Keratinocyte (primary cell): ENCODE results near the gene PALM2AKAP2. TPM values are rescaled to one million over a fixed set of nuclear protein-coding genes. Genes with fewer than 3 reads are reported as not detected.

Source experiments
- DNase-seq: peaks from one replicate; pipeline ENCODE4 v3.0.0-alpha.2; 2011; ENCODE audit warnings: low read depth, missing footprints, low spot score
- FAIRE-seq: peaks from 2 replicates; lab custom pipeline; 2011; peaks lifted over from hg19 to GRCh38; lab: Jason Lieb, UNC
- H2AFZ ChIP-seq: 2 replicates; pipeline ENCODE4 v1.6.0; 2012; ENCODE audit warnings: low read length, control low read depth, inconsistent platforms; ENCODE audit not compliant: control insufficient read depth
- H3K27ac ChIP-seq: 2 replicates; pipeline ENCODE4 v1.5.1; 2011; ENCODE audit warnings: low read length; ENCODE audit not compliant: control insufficient read depth, insufficient read depth
- H3K27me3 ChIP-seq: 3 replicates; pipeline ENCODE4 v1.6.0; 2011; ENCODE audit warnings: low read length; ENCODE audit not compliant: control insufficient read depth, insufficient read depth; ENCODE audit errors: extremely low read depth
- H3K36me3 ChIP-seq, 2 experiments: 2 replicates in 1 of 2; 3 replicates in 1 of 2; pipeline ENCODE4 v1.5.1; 2011; ENCODE audit warnings: low read length in 2 of 2, mild to moderate bottlenecking in 1 of 2; ENCODE audit not compliant: control insufficient read depth in 2 of 2, insufficient read depth in 2 of 2; ENCODE audit errors: extremely low read depth in 1 of 2
- H3K4me1 ChIP-seq: 3 replicates; pipeline ENCODE4 v1.5.1; 2011; ENCODE audit warnings: low read length; ENCODE audit not compliant: control insufficient read depth, insufficient read depth; ENCODE audit errors: extremely low read depth
- H3K4me2 ChIP-seq: 3 replicates; pipeline ENCODE4 v1.6.0; 2011; ENCODE audit warnings: low read depth, low read length; ENCODE audit not compliant: control insufficient read depth, insufficient read depth; ENCODE audit errors: extremely low read depth
- H3K4me3 ChIP-seq, 3 experiments: fragments of 200-600 bp in 1 of 3; sonication (generic) in 1 of 3; 2 replicates in 2 of 3; 3 replicates in 1 of 3; pipeline ENCODE4 v1.5.1; 2011 to 2016; ENCODE audit warnings: low read length in 3 of 3, mild to moderate bottlenecking in 3 of 3, control low read depth in 2 of 3, inconsistent platforms in 1 of 3, low read depth in 1 of 3, mixed read lengths in 1 of 3, mixed run types in 1 of 3, moderate library complexity in 1 of 3; ENCODE audit not compliant: control insufficient read depth in 2 of 3, insufficient read depth in 2 of 3; ENCODE audit errors: extremely low read depth in 1 of 3
- H3K79me2 ChIP-seq: 2 replicates; pipeline ENCODE4 v1.6.0; 2012; ENCODE audit warnings: low read length; ENCODE audit not compliant: control insufficient read depth, insufficient read depth
- H3K9ac ChIP-seq: 3 replicates; pipeline ENCODE4 v1.6.0; 2011; ENCODE audit warnings: low read length; ENCODE audit not compliant: control insufficient read depth, insufficient read depth; ENCODE audit errors: extremely low read depth
- H3K9me1 ChIP-seq: 3 replicates; pipeline ENCODE4 v1.6.0; 2011; ENCODE audit warnings: low read length; ENCODE audit not compliant: control insufficient read depth, insufficient read depth; ENCODE audit errors: extremely low read depth
- H3K9me3 ChIP-seq: 2 replicates; pipeline ENCODE4 v1.5.1; 2012; ENCODE audit warnings: low read depth, low read length; ENCODE audit not compliant: control insufficient read depth
- H4K20me1 ChIP-seq: 3 replicates; pipeline ENCODE4 v1.6.0; 2011; ENCODE audit warnings: low read length; ENCODE audit not compliant: control insufficient read depth, insufficient read depth; ENCODE audit errors: extremely low read depth
- CTCF ChIP-seq, 3 experiments: IDR thresholded peaks in 1 of 3; conservative IDR thresholded peaks in 1 of 3; optimal IDR thresholded peaks in 1 of 3; 2 replicates in 2 of 3; 3 replicates in 1 of 3; pipeline versions ENCODE3 to v1.5.1; 2011; ENCODE audit warnings: low read length in 3 of 3, mild to moderate bottlenecking in 3 of 3, moderate library complexity in 2 of 3, control low read depth in 1 of 3, inconsistent platforms in 1 of 3; ENCODE audit not compliant: insufficient read depth in 2 of 3; ENCODE audit errors: extremely low read depth in 1 of 3
- EZH2 ChIP-seq: IDR thresholded peaks from one replicate; pipeline ENCODE4 v1.6.1; 2012; ENCODE audit warnings: inconsistent platforms, mild to moderate bottlenecking, low read length, moderate library complexity
- dilution Hi-C: fragments of 300-500 bp; cut with MboI; formaldehyde crosslinking; loops from one replicate; pipeline ENCODE4 v1.7.0; 2020; ENCODE audit warnings: low sequenced_read_pairs; ENCODE audit not compliant: extremely low pct_ligation_motif_present
- polyA plus RNA-seq, 5 experiments: library from polyadenylated mRNA; depleted of rRNA in 3 of 5; stranded (reverse) in 3 of 5; stranded (forward) in 1 of 5; unstranded in 1 of 5; fragments of >200 nt; gene quantifications; 1 replicate in 1 of 5; 2 replicates in 3 of 5; 3 replicates in 1 of 5; pipeline versions ENCODE4 v1.2.1 to v1.2.3, GENCODE V29; 2011 to 2012; ENCODE audit warnings: missing spikeins in 2 of 5, low read depth in 1 of 5, low replicate concordance in 1 of 5

PALM2AKAP2 gene
- polyA plus RNA-seq, 1 donor (not counting 4 experiments of a cell fraction or from before 2014, with no cell fraction given) = 3.6 TPM

GRCh38 chr9:109817146-109817845, 37.3 kb downstream of the PALM2AKAP2 start:
- Histone ChIP-seq H3K9ac (no peak overlapping the region), H3K4me3 (no peak overlapping the region), H3K27me3 (no peaks in the 10 kb centered on the region), H3K4me2 (no peak overlapping the region), H3K79me2 (no peaks in the 10 kb centered on the region), H3K4me1 (peaks cover 31% of the 10 kb centered on the region), H4K20me1 (no peaks in the 10 kb centered on the region), H3K27ac (peak overlapping the region; percentile 33), H2AFZ (no peak overlapping the region), H3K36me3 (no peaks in the 10 kb centered on the region), H3K9me3 (no peaks in the 10 kb centered on the region), H3K9me1 (peaks cover 2% of the 10 kb centered on the region)
- TF ChIP-seq EZH2 (no peak), CTCF (optimal IDR thresholded peaks at IDR 0.05 in 1 of 3, IDR thresholded peaks at IDR 0.05 in 1 of 3, conservative IDR thresholded peaks at IDR 0.05 in 1 of 3; ENCODE audit: extremely low read depth in 1 of 3, insufficient read depth in 2 of 3, low read length in 3 of 3) (no peak)
- dilution Hi-C loops = no loop called here
- peak; percentile 93 for FAIRE-seq
- no peak for DNase-seq

DNA sequence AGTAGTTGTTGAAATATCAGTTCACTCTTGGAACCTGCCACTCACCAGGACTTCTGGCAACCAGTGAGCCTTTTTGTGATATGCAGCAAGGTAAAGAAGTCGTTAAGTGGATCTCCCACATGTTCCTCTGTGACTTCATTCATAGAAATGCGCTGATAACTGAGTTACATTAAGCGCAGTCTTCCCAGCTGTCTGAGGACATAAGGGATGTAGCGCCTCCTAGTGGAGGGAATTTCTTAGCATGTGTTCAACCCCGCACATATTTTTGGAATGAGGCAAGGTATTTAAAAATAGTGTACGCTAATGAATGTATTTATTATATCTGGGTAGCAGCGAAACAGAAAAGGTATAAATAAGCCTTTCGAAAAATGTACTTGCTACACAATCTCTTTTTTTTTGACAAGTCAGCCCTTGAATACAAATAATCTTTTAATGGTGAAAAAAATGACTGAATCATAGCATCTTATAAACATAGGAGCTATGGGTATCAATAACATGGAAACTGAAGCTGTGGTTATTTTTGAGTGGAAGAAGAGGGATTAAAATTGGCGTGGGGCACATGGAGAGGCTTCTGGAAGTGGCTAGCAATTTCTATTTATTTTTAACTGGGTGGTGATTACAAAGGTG, 38.0 kb downstream of the PALM2AKAP2 start:
- no peaks in the 10 kb centered on the region for H3K79me2 ChIP-seq
- H4K20me1 ChIP-seq = no peaks in the 10 kb centered on the region
- H3K36me3 ChIP-seq = no peaks in the 10 kb centered on the region
- FAIRE-seq (peak; percentile 89), DNase-seq (peak; percentile 78)
- peaks cover 31% of the 10 kb centered on the region for H3K4me1 ChIP-seq
- no peak overlapping the region for H3K9ac ChIP-seq
- H2AFZ ChIP-seq = no peak overlapping the region
- TF ChIP-seq EZH2 (no peak), CTCF (optimal IDR thresholded peaks at IDR 0.05 in 1 of 3, IDR thresholded peaks at IDR 0.05 in 1 of 3, conservative IDR thresholded peaks at IDR 0.05 in 1 of 3; ENCODE audit: extremely low read depth in 1 of 3, insufficient read depth in 2 of 3, low read length in 3 of 3) (peak; percentile 61 to 87 (median 83))
- peaks cover 2% of the 10 kb centered on the region for H3K9me1 ChIP-seq
- no peaks in the 10 kb centered on the region for H3K27me3 ChIP-seq
- H3K4me2 ChIP-seq = peak overlapping the region; percentile 59
- dilution Hi-C loops = no loop called here
- peak overlapping the region; percentile 33 for H3K27ac ChIP-seq
- no peaks in the 10 kb centered on the region for H3K9me3 ChIP-seq
- no peak overlapping the region for H3K4me3 ChIP-seq
